ENCODE measurements around the gene USP49.
"Not testable (repeated sequence)": the region's sequence is repeated elsewhere in the genome, so short reads cannot be mapped to it uniquely, and the experiment has no call there.

The USP49 gene

GRCh38 chr6:41895300-41896233 is at the start of gene USP49:
Gene USP49, minus strand, starts transcription at chr6:41895375. Its CDS starts 88,392 bp downstream, at chr6:41806983.
- DNase-seq, result peak; percentile 96

- DNase-seq, result no peak
Measured at GRCh38 chr6:41943456-41943855, 48.3 kb upstream of the USP49 start.

- DNase-seq, result not testable (repeated sequence)
Measured at GRCh38 chr6:41942882-41943281, 47.7 kb upstream of the USP49 start.

GRCh38 chr6:41942067-41942851 is 47.1 kb upstream of the USP49 start:
- DNase-seq, result peak; percentile 74

- DNase-seq, result peak; percentile 96
Measured at GRCh38 chr6:41941280-41942066, 46.3 kb upstream of the USP49 start, which contains the start of gene CCND3. Gene CCND3, minus strand, starts transcription at chr6:41941808. Its CDS starts 159 bp downstream, at chr6:41941649.

- peak; percentile 84 for DNase-seq
Measured at GRCh38 chr6:41940759-41941279, 45.6 kb upstream of the USP49 start.

- peak; percentile 74 for DNase-seq
Measured at GRCh38 chr6:41939848-41940758, 44.9 kb upstream of the USP49 start.

- DNase-seq, result peak; percentile 73
Measured at GRCh38 chr6:41939176-41939847, 44.1 kb upstream of the USP49 start.

GRCh38 chr6:41938590-41939175 is 43.5 kb upstream of the USP49 start:
- DNase-seq, result no peak

- peak; percentile 69 for DNase-seq
Measured at GRCh38 chr6:41937861-41938574, 42.8 kb upstream of the USP49 start.

GRCh38 chr6:41937472-41937860 is 42.3 kb upstream of the USP49 start:
- no peak for DNase-seq

GRCh38 chr6:41936073-41936837 is 41.1 kb upstream of the USP49 start:
- peak; percentile 82 for DNase-seq

- no peak for DNase-seq
Measured at GRCh38 chr6:41935685-41936072, 40.5 kb upstream of the USP49 start.

GRCh38 chr6:41935193-41935574 is 40.0 kb upstream of the USP49 start:
- DNase-seq, result no peak

- DNase-seq, result no peak
Measured at GRCh38 chr6:41934278-41935192, 39.4 kb upstream of the USP49 start.

- DNase-seq, result no peak
Measured at GRCh38 chr6:41932378-41932777, 37.2 kb upstream of the USP49 start.

- no peak for DNase-seq
Measured at GRCh38 chr6:41931792-41932191, 36.6 kb upstream of the USP49 start.

- DNase-seq, result no peak
Measured at GRCh38 chr6:41929924-41930323, 34.7 kb upstream of the USP49 start.
